ENCODE results near the gene TDRD1.

TDRD1 gene

DNA sequence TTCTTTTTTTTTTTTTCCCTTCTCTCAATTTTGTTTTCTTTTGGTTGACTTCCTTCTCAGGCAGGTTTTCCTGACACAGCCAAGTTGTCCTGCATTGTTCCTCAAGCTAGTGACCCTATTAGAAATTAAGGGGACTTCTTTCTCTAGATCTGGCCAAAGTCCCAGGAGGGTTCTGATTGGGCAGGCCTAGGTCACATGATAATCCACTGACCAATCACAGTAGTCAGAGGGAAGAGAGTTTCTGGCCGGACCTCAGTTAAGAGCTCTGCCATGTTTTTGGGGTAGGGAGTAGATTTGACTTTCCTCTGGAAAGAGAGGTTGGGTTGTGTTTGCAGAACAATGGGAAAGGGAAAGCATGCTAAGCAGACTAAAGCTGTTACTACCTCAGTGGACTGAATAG, 76.1 kb downstream of the TDRD1 start:
- no peak for DNase-seq (ENCODE audit: low spot score)
- CTCF ChIA-PET: interaction anchor here (0.7 kb wide), 1 partner anchor 837 kb away, joined by 4 read pairs; no protein-coding TSS in a partner anchor
- no peak overlapping the region for H3K27ac ChIP-seq
- POLR2A ChIA-PET (ENCODE audit: low non-redundant PET): no interaction called here
- TF ChIP-seq, protein P1, sequence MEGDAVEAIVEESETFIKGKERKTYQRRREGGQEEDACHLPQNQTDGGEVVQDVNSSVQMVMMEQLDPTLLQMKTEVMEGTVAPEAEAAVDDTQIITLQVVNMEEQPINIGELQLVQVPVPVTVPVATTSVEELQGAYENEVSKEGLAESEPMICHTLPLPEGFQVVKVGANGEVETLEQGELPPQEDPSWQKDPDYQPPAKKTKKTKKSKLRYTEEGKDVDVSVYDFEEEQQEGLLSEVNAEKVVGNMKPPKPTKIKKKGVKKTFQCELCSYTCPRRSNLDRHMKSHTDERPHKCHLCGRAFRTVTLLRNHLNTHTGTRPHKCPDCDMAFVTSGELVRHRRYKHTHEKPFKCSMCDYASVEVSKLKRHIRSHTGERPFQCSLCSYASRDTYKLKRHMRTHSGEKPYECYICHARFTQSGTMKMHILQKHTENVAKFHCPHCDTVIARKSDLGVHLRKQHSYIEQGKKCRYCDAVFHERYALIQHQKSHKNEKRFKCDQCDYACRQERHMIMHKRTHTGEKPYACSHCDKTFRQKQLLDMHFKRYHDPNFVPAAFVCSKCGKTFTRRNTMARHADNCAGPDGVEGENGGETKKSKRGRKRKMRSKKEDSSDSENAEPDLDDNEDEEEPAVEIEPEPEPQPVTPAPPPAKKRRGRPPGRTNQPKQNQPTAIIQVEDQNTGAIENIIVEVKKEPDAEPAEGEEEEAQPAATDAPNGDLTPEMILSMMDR (conservative IDR thresholded peaks at IDR 0.05; ENCODE audit: low read depth): no peak

DNA sequence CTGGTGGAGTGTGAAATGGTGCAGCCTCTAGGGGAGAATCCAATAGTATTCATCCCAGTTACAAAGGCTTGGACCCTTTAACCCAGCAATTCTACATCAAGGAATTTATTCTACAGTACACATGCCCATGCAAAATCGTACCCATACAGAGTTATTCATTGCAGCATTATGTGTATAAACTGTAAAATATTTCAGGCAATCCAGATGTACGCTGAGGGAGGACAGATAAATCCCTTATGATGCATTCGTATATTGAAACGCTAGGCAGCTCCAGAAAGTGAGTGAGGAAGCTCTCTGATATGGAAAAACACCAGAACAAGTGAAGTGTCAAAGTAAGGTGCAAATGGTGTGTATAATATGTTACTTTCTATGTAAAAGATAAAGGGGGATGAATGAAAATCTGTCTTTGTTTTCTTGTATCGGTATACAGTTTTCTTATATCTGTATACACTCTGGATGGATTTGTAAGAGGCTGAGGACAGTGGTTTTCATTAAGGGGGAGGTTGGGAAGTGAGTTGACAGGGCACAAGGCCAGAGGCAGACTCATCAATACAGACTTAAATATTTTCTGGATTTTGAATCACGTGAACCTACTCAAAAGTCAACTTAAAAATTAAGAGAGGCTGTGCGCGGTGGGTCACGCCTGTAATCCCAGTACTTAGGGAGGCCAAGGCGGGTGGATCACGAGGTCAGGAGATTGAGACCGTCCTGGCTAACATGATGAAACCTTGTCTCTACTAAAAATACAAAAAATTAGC, 77.0 kb downstream of the TDRD1 start:
- DNase-seq (ENCODE audit: low spot score): no peak
- POLR2A ChIA-PET (ENCODE audit: low non-redundant PET): no interaction called here
- H3K27ac ChIP-seq: no peak overlapping the region
- CTCF ChIA-PET: interaction anchor here (1.5 kb wide), 1 partner anchor 9 kb away, joined by 4 read pairs; no protein-coding TSS in a partner anchor
- TF ChIP-seq, protein P1 (conservative IDR thresholded peaks at IDR 0.05; ENCODE audit: low read depth): no peak

DNA sequence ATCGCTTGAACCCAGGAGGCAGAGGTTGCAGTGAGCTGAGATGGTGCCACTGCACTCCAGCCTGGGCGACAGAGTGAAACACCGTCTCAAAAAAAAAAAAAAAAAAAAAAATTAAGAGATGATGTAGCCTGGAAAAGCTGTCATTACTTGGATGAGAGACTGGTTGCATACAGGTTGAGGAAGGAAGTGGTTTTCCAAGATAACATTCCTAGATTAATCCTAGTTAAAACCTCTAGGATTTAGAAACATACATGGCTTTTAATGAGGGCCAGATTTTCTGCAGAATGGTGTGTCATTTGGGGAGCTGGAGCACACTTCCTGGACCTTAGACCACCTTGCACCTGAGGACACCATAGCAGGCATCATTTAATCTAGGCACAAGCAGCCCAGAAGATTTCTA, 77.7 kb downstream of the TDRD1 start:
- H3K27ac ChIP-seq: no peak overlapping the region
- no peak for DNase-seq (ENCODE audit: low spot score)
- TF ChIP-seq, protein P1 (conservative IDR thresholded peaks at IDR 0.05; ENCODE audit: low read depth): no peak
- ChIA-PET CTCF (interaction anchor here (1.5 kb wide), 1 partner anchor 10 kb away, joined by 4 read pairs; no protein-coding TSS in a partner anchor), POLR2A (ENCODE audit: low non-redundant PET) (interaction anchor here (0.6 kb wide), 1 partner anchor 118 kb away, joined by 3 read pairs; no protein-coding TSS in a partner anchor)

DNA sequence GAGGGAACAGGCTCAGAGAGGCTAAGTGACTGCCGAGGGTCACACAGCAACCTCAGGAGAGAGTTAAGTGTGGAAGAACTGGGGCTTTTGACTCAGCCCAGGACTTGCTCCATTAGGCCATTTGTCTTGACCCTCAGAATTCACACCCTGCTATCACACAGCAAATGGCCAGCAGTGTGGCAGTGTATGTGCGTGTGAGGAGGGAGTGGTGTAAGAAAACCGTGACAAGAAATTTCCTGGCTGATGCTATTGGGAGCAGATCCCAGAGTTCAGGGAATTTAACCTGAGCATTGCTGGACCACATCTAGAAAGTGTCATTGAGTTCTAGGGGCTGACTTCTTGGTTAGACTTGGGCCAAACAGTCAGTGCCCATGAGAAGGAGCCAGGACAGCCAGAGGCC, 78.3 kb downstream of the TDRD1 start:
- TF ChIP-seq, protein P1 (conservative IDR thresholded peaks at IDR 0.05; ENCODE audit: low read depth): no peak
- ChIA-PET POLR2A (ENCODE audit: low non-redundant PET) (no interaction called here), CTCF (interaction anchor here (1.5 kb wide), 1 partner anchor 10 kb away, joined by 4 read pairs; no protein-coding TSS in a partner anchor)
- DNase-seq (ENCODE audit: low spot score): no peak
- no peak overlapping the region for H3K27ac ChIP-seq

DNA sequence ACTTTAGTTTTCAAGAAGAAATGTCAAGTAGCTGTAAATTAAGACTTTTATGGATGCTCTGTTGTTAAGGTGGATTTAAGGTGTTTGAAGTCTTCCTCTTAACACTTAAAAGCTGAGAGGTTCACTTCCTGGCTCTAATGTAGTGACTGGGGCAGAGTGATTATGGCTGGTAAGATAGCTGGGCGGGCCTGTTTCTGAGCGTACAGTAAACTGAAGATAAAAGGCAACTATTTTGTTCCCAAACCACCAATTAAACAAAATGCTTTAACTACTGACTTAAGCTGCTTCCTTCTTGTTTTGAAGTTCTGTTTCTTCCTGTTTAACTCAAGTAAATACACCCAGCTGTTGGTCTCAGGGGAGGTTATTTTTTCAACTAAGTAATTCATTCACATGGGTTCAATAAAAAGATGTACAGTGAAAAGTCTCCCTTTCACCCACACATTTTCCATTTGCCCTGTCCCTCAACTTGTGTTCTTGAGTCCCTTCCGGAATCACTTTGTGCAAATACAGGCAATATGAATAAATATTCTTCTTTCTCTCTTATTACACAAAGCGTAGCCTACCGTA, 79.2 kb downstream of the TDRD1 start:
- H3K27ac ChIP-seq: no peak overlapping the region
- CTCF ChIA-PET: no interaction called here
- POLR2A ChIA-PET (ENCODE audit: low non-redundant PET): no interaction called here
- no peak for DNase-seq (ENCODE audit: low spot score)
- TF ChIP-seq, protein P1 (conservative IDR thresholded peaks at IDR 0.05; ENCODE audit: low read depth): no peak

DNA sequence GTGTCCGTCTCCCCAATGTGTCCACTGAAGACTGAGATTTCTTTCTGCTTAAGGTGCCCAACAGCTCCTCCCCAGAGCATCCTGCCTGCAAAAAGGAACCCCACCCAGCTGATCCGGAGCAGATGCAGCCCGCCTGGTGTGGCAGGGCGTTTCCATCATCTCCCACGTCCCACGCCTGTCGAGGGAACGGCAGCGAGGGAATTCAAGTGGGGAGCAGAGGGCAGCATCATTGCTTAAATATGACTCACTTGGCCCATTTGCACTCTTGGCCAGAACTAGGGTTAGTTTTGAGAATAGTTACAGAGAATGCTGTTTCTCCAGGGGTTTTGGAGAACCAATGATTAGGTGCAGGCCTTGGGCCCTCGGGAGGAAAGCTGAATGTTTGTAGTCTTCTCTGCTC, 80.7 kb downstream of the TDRD1 start:
- no peak overlapping the region for H3K27ac ChIP-seq
- DNase-seq (ENCODE audit: low spot score): no peak
- TF ChIP-seq, protein P1 (conservative IDR thresholded peaks at IDR 0.05; ENCODE audit: low read depth): no peak
- ChIA-PET CTCF (no interaction called here), POLR2A (ENCODE audit: low non-redundant PET) (no interaction called here)

Data from RWPE1 (cell line).